OCI-LY1 (cell line): ENCODE measurements around the gene IFI16.
"Not testable (repeated sequence)": the region's sequence is repeated elsewhere in the genome, so short reads cannot be mapped to it uniquely, and the experiment has no call there.

Experiments used
- H2AFZ ChIP-seq: fragments of 200-600 bp; sonication (generic), shearing (Covaris generic); 2 replicates; pipeline ENCODE4 v1.6.0; 2014; ENCODE audit warnings: antibody characterized with exemption, mild to moderate bottlenecking, low read length
- H3F3A ChIP-seq: fragments of 200-600 bp; sonication (generic), shearing (Covaris generic); 2 replicates; pipeline ENCODE4 v1.6.0; 2014; ENCODE audit warnings: mild to moderate bottlenecking, antibody characterized with exemption, low read length, moderate library complexity; ENCODE audit not compliant: insufficient read depth
- H3K27ac ChIP-seq: fragments of 200-600 bp; sonication (generic); 2 replicates; pipeline ENCODE4 v1.5.1; 2014; ENCODE audit warnings: low read length, mixed run types, mild to moderate bottlenecking, low read depth; ENCODE audit not compliant: poor library complexity, severe bottlenecking
- H3K27me3 ChIP-seq: fragments of 200-600 bp; sonication (generic); 2 replicates; pipeline ENCODE4 v1.6.0; 2014; ENCODE audit warnings: antibody characterized with exemption, mild to moderate bottlenecking, low read length, moderate library complexity; ENCODE audit not compliant: insufficient read depth
- H3K36me3 ChIP-seq: fragments of 200-600 bp; sonication (generic); 2 replicates; pipeline ENCODE4 v1.6.1; 2014; ENCODE audit warnings: mild to moderate bottlenecking, antibody characterized with exemption, low read length, moderate library complexity, mixed read lengths; ENCODE audit not compliant: insufficient read depth
- H3K4me1 ChIP-seq: fragments of 200-600 bp; sonication (generic); 2 replicates; pipeline ENCODE4 v1.5.1; 2014; ENCODE audit warnings: mild to moderate bottlenecking, low read length, moderate library complexity; ENCODE audit not compliant: insufficient read depth, severe bottlenecking
- H3K4me2 ChIP-seq: fragments of 200-600 bp; sonication (generic), shearing (Covaris generic); 2 replicates; pipeline ENCODE4 v1.6.1; 2014; ENCODE audit warnings: low read length
- H3K4me3 ChIP-seq: fragments of 200-600 bp; sonication (generic); 2 replicates; pipeline ENCODE4 v1.5.1; 2014; ENCODE audit warnings: low read length, low read depth, mild to moderate bottlenecking, mixed read lengths; ENCODE audit not compliant: poor library complexity, severe bottlenecking
- H3K79me2 ChIP-seq: fragments of 200-600 bp; shearing (Covaris generic); 2 replicates; pipeline ENCODE4 v1.6.1; 2016; ENCODE audit warnings: mixed run types, low read length, mixed read lengths; ENCODE audit not compliant: insufficient read depth
- H3K9ac ChIP-seq: fragments of 200-600 bp; sonication (generic), shearing (Covaris generic); 2 replicates; pipeline ENCODE4 v1.6.1; 2014; ENCODE audit warnings: mild to moderate bottlenecking, low read length, mixed read lengths
- H3K9me2 ChIP-seq: fragments of 200-600 bp; sonication (generic), shearing (Covaris generic); 2 replicates; pipeline ENCODE4 v1.6.1; 2014; ENCODE audit warnings: low read depth, mild to moderate bottlenecking, low read length, mixed read lengths
- H3K9me3 ChIP-seq: fragments of 200-600 bp; shearing (Covaris generic); 2 replicates; pipeline ENCODE4 v1.6.1; 2014; ENCODE audit warnings: low read length, mixed read lengths
- H4K20me1 ChIP-seq: fragments of 200-600 bp; sonication (generic), shearing (Covaris generic); 2 replicates; pipeline ENCODE4 v1.6.0; 2016; ENCODE audit warnings: mild to moderate bottlenecking, low read length; ENCODE audit not compliant: insufficient read depth
- CTCF ChIP-seq: fragments of 200-600 bp; sonication (generic), shearing (Covaris generic); IDR thresholded peaks from 2 replicates; pipeline ENCODE4 v1.5.1; 2017; ENCODE audit warnings: mild to moderate bottlenecking, antibody characterized with exemption, low read length, moderate library complexity, mixed read lengths
- EZH2 ChIP-seq: fragments of 200-600 bp; sonication (generic), shearing (Covaris generic); IDR thresholded peaks from 2 replicates; pipeline ENCODE4 v1.8.0; 2017; ENCODE audit warnings: borderline replicate concordance, mixed run types, mild to moderate bottlenecking, antibody characterized with exemption, low read length, moderate library complexity, mixed read lengths

Gene IFI16

GRCh38 chr1:159098596-159098995 is 88.9 kb downstream of the IFI16 start:
- TF ChIP-seq CTCF = no peak
- no peak for TF ChIP-seq EZH2
- H3K9me2 ChIP-seq = no peaks in the 10 kb centered on the region
- no peaks in the 10 kb centered on the region for H3K9me3 ChIP-seq
- H4K20me1 ChIP-seq = no peaks in the 10 kb centered on the region
- H3F3A ChIP-seq = no peaks in the 10 kb centered on the region
- no peak overlapping the region for H3K27ac ChIP-seq
- no peaks in the 10 kb centered on the region for H3K79me2 ChIP-seq
- H3K4me2 ChIP-seq = no peak overlapping the region
- H3K4me1 ChIP-seq = no peaks in the 10 kb centered on the region
- H2AFZ ChIP-seq = no peak overlapping the region
- no peaks in the 10 kb centered on the region for H3K36me3 ChIP-seq
- no peak overlapping the region for H3K9ac ChIP-seq
- H3K27me3 ChIP-seq = no peaks in the 10 kb centered on the region
- H3K4me3 ChIP-seq = no peak overlapping the region

DNA sequence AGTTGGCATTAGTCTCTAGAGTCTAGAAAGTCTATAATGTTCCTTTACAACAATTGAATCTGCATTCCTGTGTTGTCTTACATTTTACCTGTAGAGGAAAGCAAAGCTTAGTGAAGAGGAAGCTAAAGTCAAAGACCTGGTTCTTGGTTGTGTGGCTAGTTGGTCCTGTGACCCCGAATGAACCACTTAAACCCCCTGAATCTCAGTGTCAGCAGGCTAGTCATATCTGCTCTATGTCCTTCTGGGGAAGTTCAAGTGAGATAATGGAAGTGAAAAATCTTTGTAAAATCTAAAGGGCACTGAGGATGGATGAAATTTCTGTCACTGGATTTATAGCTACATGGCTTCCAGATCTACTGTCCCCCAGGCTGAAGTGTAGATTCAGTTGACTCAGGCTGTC is 90.9 kb downstream of the IFI16 start:
- H3K9me2 ChIP-seq = no peaks in the 10 kb centered on the region
- H3K27ac ChIP-seq = no peak overlapping the region
- H3K9me3 ChIP-seq = no peaks in the 10 kb centered on the region
- no peaks in the 10 kb centered on the region for H3K36me3 ChIP-seq
- TF ChIP-seq EZH2 = no peak
- no peak for TF ChIP-seq CTCF
- H3K9ac ChIP-seq = no peak overlapping the region
- no peak overlapping the region for H3K4me2 ChIP-seq
- no peak overlapping the region for H3K4me3 ChIP-seq
- H3K4me1 ChIP-seq = no peaks in the 10 kb centered on the region
- no peaks in the 10 kb centered on the region for H3F3A ChIP-seq
- no peaks in the 10 kb centered on the region for H4K20me1 ChIP-seq
- H2AFZ ChIP-seq = no peak overlapping the region
- no peaks in the 10 kb centered on the region for H3K79me2 ChIP-seq
- H3K27me3 ChIP-seq = peaks cover 3% of the 10 kb centered on the region; the same call in 1 of the 2 replicates

GRCh38 chr1:159103021-159103420 is 93.3 kb downstream of the IFI16 start:
- not testable (repeated sequence) for H3K9me3 ChIP-seq, H3K36me3 ChIP-seq, H3F3A ChIP-seq, H3K27ac ChIP-seq, H3K79me2 ChIP-seq, H3K4me2 ChIP-seq, H3K9ac ChIP-seq, H3K9me2 ChIP-seq, H3K4me3 ChIP-seq, H2AFZ ChIP-seq, H3K27me3 ChIP-seq, H4K20me1 ChIP-seq, H3K4me1 ChIP-seq
